Measurements from ENCODE around the gene PRKCE. TPM values are rescaled to one million over a fixed set of nuclear protein-coding genes. Genes with fewer than 3 reads are reported as not detected.

Gene PRKCE
- total and polyA plus RNA-seq, 2 of the 8 experiments (the other 6 are each of a cell fraction or from before 2014, with no cell fraction given) = 0.54 to 2.1 TPM

- no peak overlapping the region for H4K91ac ChIP-seq (replicated peaks; ENCODE audit: insufficient read length, low read length)
- H2BK15ac ChIP-seq (ENCODE audit: low read length) = no peak overlapping the region
- H2AK5ac ChIP-seq (ENCODE audit: low read depth, low read length) = no peak overlapping the region
- no peak overlapping the region for H3K4me3 ChIP-seq (ENCODE audit: extremely low read depth in 1 of 4, insufficient read depth in 2 of 4, low read depth in 3 of 4, low read length in 4 of 4)
- no peaks in the 10 kb centered on the region for H3K36me3 ChIP-seq (ENCODE audit: control insufficient read depth in 2 of 4, insufficient read depth in 4 of 4, low read length in 3 of 4)
- no peak overlapping the region for H2BK12ac ChIP-seq (ENCODE audit: low read depth, low read length)
- H3K23ac ChIP-seq (ENCODE audit: insufficient read length) = no peak overlapping the region
- H3K9me3 ChIP-seq (ENCODE audit: insufficient read depth in 2 of 2, low read depth in 1 of 2, low read length in 1 of 2) = no peaks in the 10 kb centered on the region
- TF ChIP-seq HDAC6 (IDR thresholded peaks at IDR 0.05; ENCODE audit: low read depth, low read length) (no peak), CBX8 (IDR thresholded peaks at IDR 0.05; ENCODE audit: borderline replicate concordance, low read depth, low read length) (no peak), SAP30 (IDR thresholded peaks at IDR 0.05; ENCODE audit: insufficient read depth, insufficient replicate concordance, low read length) (no peak), GTF2F1 (IDR thresholded peaks at IDR 0.05; ENCODE audit: borderline replicate concordance, low read depth, low read length) (no peak), TBP (IDR thresholded peaks at IDR 0.05; ENCODE audit: low read depth, low read length) (no peak), SP4 (IDR thresholded peaks at IDR 0.05; ENCODE audit: low read length) (no peak), POLR2AphosphoS5 (IDR thresholded peaks at IDR 0.05; ENCODE audit: low read depth, low read length) (no peak), NANOG (IDR thresholded peaks at IDR 0.05; ENCODE audit: insufficient read depth, low read depth, low read length, poor library complexity, severe bottlenecking) (no peak), SUZ12 (IDR thresholded peaks at IDR 0.05; ENCODE audit: low read length) (no peak), SIN3A (conservative IDR thresholded peaks at IDR 0.05 in 1 of 2, IDR thresholded peaks at IDR 0.05 in 1 of 2; ENCODE audit: low read depth in 1 of 2, low read length in 2 of 2) (no peak), RXRA (IDR thresholded peaks at IDR 0.05; ENCODE audit: insufficient read depth, low read depth, low read length) (no peak), ASH2L (IDR thresholded peaks at IDR 0.05; ENCODE audit: low read length) (no peak), BCL11A (IDR thresholded peaks at IDR 0.05; ENCODE audit: low read depth in 2 of 2, low read length in 2 of 2) (no peak), EGR1 (IDR thresholded peaks at IDR 0.05; ENCODE audit: borderline replicate concordance, low read depth, low read length) (no peak)
- H4K5ac ChIP-seq (ENCODE audit: insufficient read length, low read depth, low read length) = no peak overlapping the region
- H3K14ac ChIP-seq (ENCODE audit: insufficient read length) = no peak overlapping the region
- DNase-seq (ENCODE audit: low read depth in 1 of 2, low spot score in 2 of 2) (no peak), FAIRE-seq (no peak)
- H3K56ac ChIP-seq (replicated peaks; ENCODE audit: insufficient read length, low read depth, low read length) = no peak overlapping the region
- H3K9ac ChIP-seq (replicated peaks in 1 of 4; ENCODE audit: extremely low read depth in 1 of 4, low read depth in 3 of 4, low read length in 3 of 4) = no peak overlapping the region
- H3K27ac ChIP-seq (ENCODE audit: low read depth, low read length) = no peak overlapping the region
- no peak overlapping the region for H2BK20ac ChIP-seq (ENCODE audit: low read length)
- 85% methylated on average over 7 of the region's 7 CpGs; no CpG with 5 or more reads in 1 of the 2 experiments for WGBS, 2 experiments (ENCODE audit: extremely low coverage in 1 of 2, insufficient coverage in 1 of 2, insufficient read length in 1 of 2, insufficient replicate concordance in 2 of 2, low coverage in 1 of 2, low lambda C conversion rate in 2 of 2, missing lambda C conversion rate in 1 of 2)
- no peaks in the 10 kb centered on the region for H3K27me3 ChIP-seq (replicated peaks in 1 of 4; ENCODE audit: control insufficient read depth in 3 of 4, extremely low read depth in 1 of 4, insufficient read depth in 3 of 4, low read length in 3 of 4)
- no peak overlapping the region for H3K4ac ChIP-seq (replicated peaks; ENCODE audit: insufficient read length, low read depth, low read length)
- no peak overlapping the region for H3K4me2 ChIP-seq (ENCODE audit: insufficient read depth in 1 of 2, low read depth in 2 of 2, low read length in 2 of 2)
- ChIA-PET POLR2A (ENCODE audit: partially characterized antibody) (no interaction called here), CTCF (ENCODE audit: partially characterized antibody) (interaction anchor here (0.7 to 2.3 kb wide), 4 partner anchors 9 to 130 kb away, joined by 3 to 9 read pairs (median 4); no protein-coding TSS in a partner anchor)
- no peaks in the 10 kb centered on the region for H3K23me2 ChIP-seq (ENCODE audit: low read depth, low read length)
- H4K20me1 ChIP-seq (replicated peaks in 1 of 2; ENCODE audit: control insufficient read depth in 1 of 2, insufficient read depth in 2 of 2, low read length in 2 of 2) = no peaks in the 10 kb centered on the region
- no peak overlapping the region; the same call in 1 of the 2 replicates for H4K8ac ChIP-seq (ENCODE audit: extremely low read depth, insufficient read depth, low read length)
- no peaks in the 10 kb centered on the region for H3K79me1 ChIP-seq (ENCODE audit: low read depth, low read length)
- no peak overlapping the region for H2AFZ ChIP-seq (ENCODE audit: low read length)
- no peak overlapping the region for H2BK120ac ChIP-seq (replicated peaks; ENCODE audit: low read depth, low read length)
- H3K18ac ChIP-seq (ENCODE audit: extremely low read depth, low read length) = no peak overlapping the region
- H3K79me2 ChIP-seq (ENCODE audit: control insufficient read depth in 1 of 2, insufficient read depth in 2 of 2, low read length in 2 of 2) = no peaks in the 10 kb centered on the region
- H2BK5ac ChIP-seq (ENCODE audit: low read depth, low read length) = no peak overlapping the region
- no peaks in the 10 kb centered on the region; a peak in 1 of 7 replicates for H3K4me1 ChIP-seq (replicated peaks in 1 of 4; ENCODE audit: control insufficient read depth in 3 of 4, insufficient read depth in 4 of 4, low read length in 3 of 4)
Observed at GRCh38 chr2:45910473-45911060, 259.1 kb downstream of the PRKCE start.
